Adrenal gland (tissue), 5 donors: ENCODE results near the gene KRT78.

Experiments
- CTCF ChIP-seq, 6 experiments: fragments of 450-650 bp in 4 of 6; fragments of 200-600 bp in 2 of 6; sonication (generic) in 1 of 6; IDR thresholded peaks; 1 replicate in 5 of 6; 2 replicates in 1 of 6; pipeline versions ENCODE4 v1.5.1 to v1.8.0; 2016 to 2021; ENCODE audit warnings: antibody characterized with exemption in 6 of 6, mild to moderate bottlenecking in 2 of 6, moderate library complexity in 1 of 6
- POLR2A ChIP-seq, 2 donors: fragments of 450-650 bp; IDR thresholded peaks; one replicate each; pipeline ENCODE4 v1.6.1; 2017; ENCODE audit warnings: antibody characterized with exemption in 2 of 2, mild to moderate bottlenecking in 2 of 2, moderate library complexity in 1 of 2
- donor health status: DM: no; HTN: no; CAD: no.

GRCh38 chr12:52890417-52890816 lies 41.6 kb upstream of the KRT78 start:
- TF ChIP-seq POLR2A (IDR thresholded peaks at IDR 0.05), result no peak
- TF ChIP-seq CTCF (IDR thresholded peaks at IDR 0.05), result no peak
